DMS114 treated with DMSO at 0.1 percent for 48 hours (cell line): Measurements from ENCODE around the gene OLFM2.
"Not testable (repeated sequence)": the region's sequence is repeated elsewhere in the genome, so short reads cannot be mapped to it uniquely, and the experiment has no call there.

ENCODE experiments used
- DNase-seq: peaks from one replicate; lab custom pipeline; 2025; ENCODE audit not compliant: unreplicated experiment; lab: John Stamatoyannopoulos, UW

OLFM2 gene

GRCh38 chr19:9936326-9937000, at the start of gene OLFM2:
Gene OLFM2, minus strand, starts transcription at chr19:9936515. Its CDS starts 149 bp downstream, at chr19:9936366.
- no peak for DNase-seq

- no peak for DNase-seq
Observed at GRCh38 chr19:9981406-9982260, 45.3 kb upstream of the OLFM2 start.

- DNase-seq, result no peak
Observed at GRCh38 chr19:9972103-9972502, 35.8 kb upstream of the OLFM2 start.

- no peak for DNase-seq
Observed at GRCh38 chr19:9971166-9971897, 35.0 kb upstream of the OLFM2 start.

- DNase-seq, result no peak
Observed at GRCh38 chr19:9970481-9970880, 34.2 kb upstream of the OLFM2 start.

GRCh38 chr19:9969688-9969975, 33.3 kb upstream of the OLFM2 start:
- DNase-seq, result no peak

- DNase-seq, result no peak
Observed at GRCh38 chr19:9968820-9969687, 32.7 kb upstream of the OLFM2 start.

- no peak for DNase-seq
Observed at GRCh38 chr19:9967326-9967725, 31.0 kb upstream of the OLFM2 start.

GRCh38 chr19:9966448-9966847, 30.1 kb upstream of the OLFM2 start:
- DNase-seq, result no peak

- no peak for DNase-seq
Observed at GRCh38 chr19:9966024-9966423, 29.7 kb upstream of the OLFM2 start.

GRCh38 chr19:9962623-9963290, 26.4 kb upstream of the OLFM2 start:
- DNase-seq, result no peak

- no peak for DNase-seq
Observed at GRCh38 chr19:9961103-9961502, 24.8 kb upstream of the OLFM2 start.

- DNase-seq, result no peak
Observed at GRCh38 chr19:9958379-9958821, 22.1 kb upstream of the OLFM2 start.

GRCh38 chr19:9956956-9957355, 20.6 kb upstream of the OLFM2 start:
- DNase-seq, result no peak

GRCh38 chr19:9953802-9954542, 17.7 kb upstream of the OLFM2 start:
- DNase-seq, result no peak

- no peak for DNase-seq
Observed at GRCh38 chr19:9952276-9952675, 16.0 kb upstream of the OLFM2 start.

GRCh38 chr19:9947441-9947840, 11.1 kb upstream of the OLFM2 start:
- DNase-seq, result no peak

- DNase-seq, result not testable (repeated sequence)
Observed at GRCh38 chr19:9946528-9947125, 10.3 kb upstream of the OLFM2 start.

- no peak for DNase-seq
Observed at GRCh38 chr19:9945319-9945966, 9.1 kb upstream of the OLFM2 start.
